Mesenchymal stem cell (in vitro differentiated cells and primary cell): ENCODE results near the gene SPATA9.
A peak's percentile ranks its signal among the peaks of the same experiment; 100 is the strongest.

ENCODE experiments used
- DNase-seq: peaks from one replicate; pipeline ENCODE4 v3.0.0-alpha.2; 2013
- H2AFZ ChIP-seq: one replicate; pipeline ENCODE4 v1.6.1; 2013; ENCODE audit warnings: low read depth, mild to moderate bottlenecking, control low read depth, inconsistent platforms, low read length, moderate library complexity
- H2AK5ac ChIP-seq: 2 replicates; pipeline ENCODE4 v1.6.1; 2013; ENCODE audit warnings: low read length, moderate library complexity, mild to moderate bottlenecking, inconsistent platforms; ENCODE audit not compliant: severe bottlenecking
- H2BK120ac ChIP-seq: one replicate; pipeline ENCODE4 v1.6.1; 2013; ENCODE audit warnings: low read depth, mild to moderate bottlenecking, inconsistent platforms, low read length, moderate library complexity
- H2BK12ac ChIP-seq, 2 experiments: one replicate each; pipeline ENCODE4 v1.6.1; 2013; ENCODE audit warnings: inconsistent platforms in 2 of 2, low read length in 2 of 2, mild to moderate bottlenecking in 2 of 2, moderate library complexity in 2 of 2, control low read depth in 1 of 2
- H2BK15ac ChIP-seq: one replicate; pipeline ENCODE4 v1.6.1; 2013; ENCODE audit warnings: mild to moderate bottlenecking, low read depth, inconsistent platforms; ENCODE audit not compliant: poor library complexity, severe bottlenecking
- H2BK5ac ChIP-seq: 2 replicates; pipeline ENCODE4 v1.6.1; 2013; ENCODE audit warnings: low read depth, mild to moderate bottlenecking, low read length, control low read depth, inconsistent platforms; ENCODE audit not compliant: poor library complexity, severe bottlenecking
- H3K14ac ChIP-seq, 2 experiments: one replicate each; pipeline ENCODE4 v1.6.1; 2013; ENCODE audit warnings: inconsistent platforms in 2 of 2, low read length in 2 of 2, control low read depth in 1 of 2, mild to moderate bottlenecking in 1 of 2, moderate library complexity in 1 of 2
- H3K18ac ChIP-seq, 2 experiments: one replicate each; pipeline ENCODE4 v1.6.1; 2013; ENCODE audit warnings: inconsistent platforms in 2 of 2, low read length in 2 of 2, control low read depth in 1 of 2, low read depth in 1 of 2, mild to moderate bottlenecking in 1 of 2
- H3K23ac ChIP-seq, 2 experiments: one replicate each; pipeline ENCODE4 v1.6.1; 2013; ENCODE audit warnings: inconsistent platforms in 2 of 2, low read length in 2 of 2, mild to moderate bottlenecking in 2 of 2, moderate library complexity in 2 of 2, control low read depth in 1 of 2
- H3K27ac ChIP-seq: 2 replicates; pipeline ENCODE4 v1.5.1; 2013; ENCODE audit warnings: mild to moderate bottlenecking, moderate library complexity, low read length, control low read depth, inconsistent platforms; ENCODE audit not compliant: poor library complexity, severe bottlenecking
- H3K27me3 ChIP-seq, 2 experiments: 2 replicates each; pipeline versions ENCODE4 v1.6.1 to v1.7.0; 2013; ENCODE audit warnings: low read length in 2 of 2, mild to moderate bottlenecking in 2 of 2, moderate library complexity in 2 of 2, control low read depth in 1 of 2, inconsistent platforms in 1 of 2; ENCODE audit not compliant: control insufficient read depth in 1 of 2, insufficient read depth in 1 of 2
- H3K36me3 ChIP-seq, 2 experiments: 2 replicates each; pipeline versions ENCODE4 v1.6.1 to v1.7.0; 2013; ENCODE audit warnings: low read length in 2 of 2, control low read depth in 1 of 2, inconsistent platforms in 1 of 2, low read depth in 1 of 2, mild to moderate bottlenecking in 1 of 2; ENCODE audit not compliant: insufficient read depth in 2 of 2, control insufficient read depth in 1 of 2
- H3K4ac ChIP-seq, 2 experiments: one replicate each; pipeline ENCODE4 v1.6.1; 2013; ENCODE audit warnings: inconsistent platforms in 2 of 2, low read length in 2 of 2, mild to moderate bottlenecking in 2 of 2, moderate library complexity in 2 of 2, control low read depth in 1 of 2, low read depth in 1 of 2
- H3K4me1 ChIP-seq: 2 replicates; pipeline ENCODE4 v1.6.1; 2013; ENCODE audit warnings: low read depth, low read length, control low read depth; ENCODE audit not compliant: control insufficient read depth, insufficient read depth
- H3K4me2 ChIP-seq: 2 replicates; pipeline ENCODE4 v1.6.1; 2013; ENCODE audit warnings: low read length, mild to moderate bottlenecking, inconsistent platforms; ENCODE audit not compliant: poor library complexity, severe bottlenecking
- H3K4me3 ChIP-seq, 2 experiments: 2 replicates each; pipeline versions ENCODE4 v1.5.1 to v1.7.0; 2013; ENCODE audit warnings: low read length in 2 of 2, mild to moderate bottlenecking in 2 of 2, control low read depth in 1 of 2, low read depth in 1 of 2; ENCODE audit not compliant: insufficient read depth in 1 of 2
- H3K79me1 ChIP-seq: replicated peaks from 2 replicates; pipeline ENCODE4 v1.6.1; 2013; ENCODE audit warnings: mild to moderate bottlenecking, control low read depth, low read length, inconsistent platforms; ENCODE audit not compliant: poor library complexity, severe bottlenecking
- H3K9ac ChIP-seq: 2 replicates; pipeline ENCODE4 v1.7.0; 2013; ENCODE audit warnings: mild to moderate bottlenecking, low read length, moderate library complexity
- H3K9me3 ChIP-seq: 2 replicates; pipeline ENCODE4 v1.7.0; 2013; ENCODE audit warnings: mild to moderate bottlenecking, low read length; ENCODE audit not compliant: control insufficient read depth
- H4K8ac ChIP-seq: one replicate; pipeline ENCODE4 v1.6.1; 2013; ENCODE audit warnings: inconsistent platforms, mild to moderate bottlenecking, low read length, moderate library complexity
- H4K91ac ChIP-seq: one replicate; pipeline ENCODE4 v1.6.1; 2013; ENCODE audit warnings: mild to moderate bottlenecking, low read length, inconsistent platforms
- WGBS: methylation state at CpG from one replicate; pipeline ENCODE4 v1.1.7; 2013; ENCODE audit warnings: mixed read lengths; 5-methylcytosine and 5-hydroxymethylcytosine counted together

Gene SPATA9

DNA sequence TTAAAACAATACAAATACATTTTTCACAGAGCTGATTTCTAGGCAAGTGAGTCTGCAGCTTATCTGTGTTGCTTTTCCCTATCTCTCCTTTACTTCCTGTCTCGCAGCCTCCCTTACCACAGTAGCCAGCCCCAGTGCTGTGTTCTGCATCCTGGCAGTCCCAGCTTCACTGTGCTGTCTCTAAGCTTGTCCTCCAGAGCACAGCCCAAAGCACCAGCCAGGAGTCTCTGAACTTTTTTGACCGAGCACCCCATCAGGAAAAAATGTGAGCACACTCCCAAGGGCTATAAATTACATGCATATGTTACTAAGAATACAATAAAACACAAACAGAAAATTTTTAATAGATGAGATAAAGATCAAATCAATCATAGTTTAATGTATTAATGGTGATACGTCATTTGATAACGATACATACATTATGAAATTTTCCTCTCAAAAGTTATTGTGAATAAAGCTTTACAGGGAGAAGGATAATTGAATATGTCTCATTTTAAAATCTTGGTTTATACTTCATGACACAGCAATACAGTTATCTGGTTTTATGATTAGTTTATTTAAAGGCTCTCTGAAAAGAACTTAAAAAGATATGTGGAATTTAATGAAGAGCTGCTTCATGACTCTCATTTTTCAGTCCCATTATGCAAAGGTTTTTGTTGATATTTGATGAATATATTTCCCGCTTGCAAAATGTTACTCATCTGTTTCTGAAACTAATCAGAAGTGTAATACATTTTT lies 41.0 kb upstream of the SPATA9 start:
- Histone ChIP-seq H3K27ac (no peak overlapping the region), H3K9ac (peak overlapping the region; percentile 30), H2BK5ac (no peak overlapping the region), H2AFZ (no peak overlapping the region), H3K36me3 (no peaks in the 10 kb centered on the region), H3K18ac (no peak overlapping the region), H4K91ac (no peak overlapping the region), H2BK15ac (no peak overlapping the region), H3K4me3 (no peak overlapping the region), H3K14ac (no peak overlapping the region), H3K4ac (no peak overlapping the region), H3K4me2 (no peak overlapping the region), H2AK5ac (no peak overlapping the region), H4K8ac (no peak overlapping the region), H3K4me1 (peaks cover 1% of the 10 kb centered on the region), H3K79me1 (peaks cover 1% of the 10 kb centered on the region), H3K9me3 (no peaks in the 10 kb centered on the region), H2BK12ac (no peak overlapping the region), H3K23ac (no peak overlapping the region), H2BK120ac (no peak overlapping the region), H3K27me3 (no peaks in the 10 kb centered on the region)
- peak; percentile 75 for DNase-seq
- 10% methylated on average over 1 of the region's 5 CpGs for WGBS

DNA sequence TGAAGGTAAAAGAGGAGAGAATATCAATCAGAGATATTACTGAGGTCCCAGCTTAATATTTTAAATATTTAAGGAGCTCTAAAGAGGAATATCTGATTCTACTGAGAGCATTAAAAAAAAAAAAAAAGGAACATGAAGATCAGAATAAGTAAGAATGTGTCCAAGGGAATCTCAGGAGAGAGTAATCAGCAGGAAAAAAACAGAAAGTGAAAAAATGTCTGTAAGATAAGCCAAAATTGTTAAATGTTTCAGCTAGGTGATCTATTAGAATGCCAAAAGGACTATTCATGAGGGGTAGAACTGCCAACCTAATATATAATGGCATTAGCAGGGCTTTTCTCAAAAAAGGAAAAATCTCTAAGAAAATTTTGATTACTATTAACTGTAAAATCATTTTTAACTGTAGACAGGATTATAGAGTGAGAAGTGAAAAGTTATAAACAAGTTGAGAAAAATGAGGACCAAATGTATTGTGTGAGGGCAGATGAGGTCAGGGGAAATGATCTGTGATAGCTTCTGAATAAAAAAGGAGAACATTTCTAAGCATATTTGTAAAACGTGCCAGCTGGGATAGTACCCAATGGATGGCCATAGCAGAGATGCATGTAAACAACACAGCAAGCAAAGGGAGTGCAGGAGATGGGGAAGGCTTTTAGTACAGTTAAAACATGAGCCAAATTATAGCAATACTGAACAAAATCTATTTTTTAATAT lies 38.9 kb upstream of the SPATA9 start:
- H2BK15ac ChIP-seq: no peak overlapping the region

DNA sequence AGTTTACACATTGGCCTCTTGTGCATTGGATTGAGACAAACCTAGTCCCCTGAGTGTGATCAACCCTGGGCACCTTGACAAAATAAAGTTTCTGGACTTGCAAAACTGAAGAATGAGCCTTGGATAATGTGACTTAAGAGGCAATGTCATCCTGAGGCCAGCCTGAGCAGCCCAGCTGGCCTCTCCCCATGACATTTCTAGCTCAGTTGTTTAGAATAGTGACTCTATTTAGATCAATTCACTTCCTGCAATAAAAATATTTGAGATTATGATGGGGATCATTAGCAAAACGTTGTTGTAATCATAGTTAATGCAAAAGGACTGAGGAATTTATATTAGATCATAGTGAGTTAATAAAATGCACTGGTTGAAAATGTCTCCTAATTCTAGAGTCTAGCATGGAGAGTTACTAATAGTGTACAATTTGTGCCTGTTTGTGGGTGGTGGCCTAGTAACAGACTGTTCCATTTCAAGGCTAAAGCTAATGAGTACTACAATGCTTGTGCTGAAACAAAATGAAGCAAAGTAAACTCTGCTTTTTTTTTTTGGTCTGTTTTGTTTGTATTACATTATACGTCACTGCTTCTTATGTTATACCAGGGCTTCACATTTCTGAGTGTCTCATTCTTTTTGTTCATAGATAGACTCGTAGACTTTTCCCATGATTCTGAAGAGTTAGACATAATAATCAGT lies 37.4 kb upstream of the SPATA9 start:
- WGBS: 20% methylated on average over 2 of the region's 3 CpGs
- H4K8ac ChIP-seq: no peak overlapping the region

More for the DNA sequence above, 38.9 kb upstream of the SPATA9 start:
- Histone ChIP-seq H4K8ac (no peak overlapping the region), H3K9me3 (no peaks in the 10 kb centered on the region), H3K4me3 (no peak overlapping the region), H3K4me1 (peaks cover 1% of the 10 kb centered on the region), H2BK120ac (no peak overlapping the region), H3K27ac (no peak overlapping the region), H3K27me3 (no peaks in the 10 kb centered on the region), H3K4ac (no peak overlapping the region), H3K4me2 (no peak overlapping the region), H3K23ac (no peak overlapping the region), H2BK5ac (no peak overlapping the region), H3K36me3 (no peaks in the 10 kb centered on the region), H2AK5ac (no peak overlapping the region), H3K14ac (no peak overlapping the region), H2AFZ (no peak overlapping the region), H4K91ac (no peak overlapping the region), H3K18ac (no peak overlapping the region), H2BK12ac (peak overlapping the region in 1 of 2 experiments; percentile 63), H3K9ac (no peak overlapping the region), H3K79me1 (peaks cover 1% of the 10 kb centered on the region)
- DNase-seq: no peak
- WGBS: 91% methylated on average over 1 of the region's 1 CpG

DNA sequence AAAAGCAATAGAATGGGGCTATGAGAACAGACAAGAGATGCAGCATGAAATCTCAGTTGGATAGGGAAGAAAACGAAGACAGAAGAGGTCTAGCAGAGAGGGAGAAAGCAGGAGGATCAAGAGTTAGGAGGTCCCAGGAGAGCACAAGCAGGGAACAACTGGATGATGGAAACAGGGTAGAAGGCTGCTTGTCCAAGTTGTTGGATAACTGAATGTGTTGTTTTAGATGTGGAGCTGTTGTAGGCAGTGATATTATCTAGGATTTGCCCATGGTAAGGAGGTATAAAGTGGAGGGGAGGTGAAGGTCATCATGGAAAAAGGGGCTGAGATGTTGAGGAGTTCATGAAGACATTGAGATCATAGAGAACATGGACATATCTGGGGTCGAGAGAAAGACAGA lies 35.9 kb upstream of the SPATA9 start:
- Histone ChIP-seq H3K36me3 (no peaks in the 10 kb centered on the region), H3K9ac (no peak overlapping the region), H2AFZ (no peak overlapping the region), H3K4ac (peak overlapping the region in 1 of 2 experiments; percentile 59), H3K79me1 (no peaks in the 10 kb centered on the region), H2BK5ac (no peak overlapping the region), H3K23ac (no peak overlapping the region), H2BK15ac (no peak overlapping the region), H3K4me2 (no peak overlapping the region), H4K91ac (peak overlapping the region; percentile 4), H3K14ac (peak overlapping the region in 1 of 2 experiments; percentile 11), H4K8ac (no peak overlapping the region), H3K27me3 (no peaks in the 10 kb centered on the region), H3K27ac (no peak overlapping the region), H2BK12ac (peak overlapping the region; percentile 15 to 82), H3K9me3 (no peaks in the 10 kb centered on the region), H3K4me3 (no peak overlapping the region), H3K4me1 (peaks cover 2% of the 10 kb centered on the region), H2AK5ac (no peak overlapping the region), H2BK120ac (peak overlapping the region; percentile 35), H3K18ac (peak overlapping the region; percentile 44 to 67)
- 88% methylated on average over 2 of the region's 2 CpGs for WGBS
- no peak for DNase-seq

More for the DNA sequence above, 37.4 kb upstream of the SPATA9 start:
- H2BK15ac ChIP-seq: no peak overlapping the region
- no peak overlapping the region for H3K4me2 ChIP-seq
- H4K91ac ChIP-seq: no peak overlapping the region
- H3K27ac ChIP-seq: no peak overlapping the region
- no peak overlapping the region for H3K18ac ChIP-seq
- no peak overlapping the region for H2BK5ac ChIP-seq
- H2AFZ ChIP-seq: no peak overlapping the region
- no peak overlapping the region for H3K23ac ChIP-seq
- no peak overlapping the region for H2BK120ac ChIP-seq
- no peak overlapping the region for H2AK5ac ChIP-seq
- no peak overlapping the region for H3K14ac ChIP-seq
- no peaks in the 10 kb centered on the region for H3K9me3 ChIP-seq
- H3K79me1 ChIP-seq: no peaks in the 10 kb centered on the region
- no peak overlapping the region for H3K4ac ChIP-seq
- H3K27me3 ChIP-seq: no peaks in the 10 kb centered on the region
- no peaks in the 10 kb centered on the region for H3K36me3 ChIP-seq
- no peak overlapping the region for H2BK12ac ChIP-seq
- DNase-seq: peak; percentile 76
- H3K4me3 ChIP-seq: no peak overlapping the region
- H3K9ac ChIP-seq: no peak overlapping the region
- H3K4me1 ChIP-seq: peaks cover 2% of the 10 kb centered on the region
